Stimulated activated CD4-positive, alpha-beta T cell treated with anti-CD3 and anti-CD28 coated beads, Interleukin-2, amount 100 ng/mL, for 24 hours (primary cell): ENCODE measurements around the gene SORL1.
A peak's percentile ranks its signal among the peaks of the same experiment; 100 is the strongest.
"Not testable (repeated sequence)": the region's sequence is repeated elsewhere in the genome, so short reads cannot be mapped to it uniquely, and the experiment has no call there.

ENCODE experiments used
- DNase-seq, 2 donors: peaks; one replicate each; pipeline ENCODE4 v3.0.0-alpha.2; 2020

Gene SORL1

DNA sequence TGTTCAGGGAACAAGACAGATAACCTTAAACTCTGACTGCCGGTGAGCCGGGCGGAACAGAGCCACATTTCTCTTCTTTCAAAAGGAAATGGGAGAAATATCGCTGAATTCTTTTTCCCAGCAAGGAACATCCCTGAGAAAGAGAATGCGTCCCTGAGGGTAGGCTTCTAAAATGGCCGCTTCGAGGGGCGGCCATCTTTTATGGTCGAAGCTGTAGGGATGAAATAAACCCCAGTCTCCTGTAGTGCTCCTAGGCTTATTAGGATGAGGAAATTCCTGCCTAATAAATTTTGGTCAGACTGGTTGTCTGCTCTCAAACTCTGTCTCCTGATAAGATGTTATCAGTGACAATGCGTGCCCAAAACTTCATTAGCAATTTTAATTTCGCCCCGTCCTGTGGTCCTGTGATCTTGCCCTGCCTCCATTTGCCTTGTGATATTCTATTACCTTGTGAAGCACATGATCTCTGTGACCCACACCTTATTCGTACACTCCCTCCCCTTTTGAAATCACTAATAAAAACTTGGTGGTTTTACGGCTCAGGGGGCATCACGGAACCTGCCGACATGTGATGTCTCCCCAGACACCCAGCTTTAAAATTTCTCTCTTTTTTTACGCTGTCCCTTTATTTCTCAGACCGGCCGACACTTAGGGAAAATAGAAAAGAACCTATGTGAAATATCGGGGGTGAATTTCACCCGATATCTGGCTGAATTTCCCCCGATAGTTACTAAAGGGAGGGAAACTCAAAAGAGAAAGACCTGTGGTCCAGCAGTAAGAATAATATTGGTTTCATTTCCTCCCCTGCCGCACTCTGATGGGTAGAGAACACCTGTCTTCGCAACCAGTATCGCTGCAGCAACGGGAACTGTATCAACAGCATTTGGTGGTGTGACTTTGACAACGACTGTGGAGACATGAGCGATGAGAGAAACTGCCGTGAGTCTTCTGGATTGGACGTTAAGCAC, 117.5 kb downstream of the SORL1 start:
- not testable (repeated sequence) for DNase-seq

DNA sequence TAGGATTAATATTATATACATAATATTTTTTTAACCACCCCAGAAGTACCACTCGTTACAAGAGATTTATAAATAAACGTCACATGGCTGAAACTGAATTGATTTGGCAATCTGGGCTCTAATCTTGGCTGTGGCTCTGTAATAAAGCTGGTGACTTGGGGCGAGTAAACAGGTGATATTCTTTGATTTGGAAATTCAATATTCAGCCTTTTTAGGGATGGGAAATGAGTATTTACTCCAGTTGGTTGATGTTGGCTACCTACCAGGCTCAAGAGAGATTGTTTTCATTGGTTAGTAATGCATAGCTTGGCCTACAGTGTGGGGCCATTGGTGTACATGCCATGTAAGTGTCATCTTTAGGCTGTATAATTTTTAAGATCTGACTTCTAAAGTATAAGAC, 118.3 kb downstream of the SORL1 start:
- DNase-seq: no peak

DNA sequence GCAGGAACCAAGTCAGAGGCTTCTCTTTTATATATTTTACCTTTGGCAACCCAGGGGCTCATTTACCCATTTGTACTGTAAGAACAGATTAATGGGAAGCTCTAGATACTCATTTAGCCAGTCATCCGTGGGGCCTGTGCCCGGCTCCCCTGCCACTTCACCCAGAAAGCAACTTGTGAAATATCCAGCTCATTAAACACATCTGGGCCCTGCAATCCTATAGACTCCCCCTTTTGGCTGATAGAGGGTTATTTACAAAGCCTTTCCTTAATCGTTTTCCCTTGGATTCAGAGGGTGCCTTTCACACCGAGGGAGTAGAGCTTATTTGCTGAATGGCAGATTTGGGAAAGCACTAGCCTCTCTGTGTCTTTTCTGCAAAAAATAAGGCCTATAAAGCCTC, 119.4 kb downstream of the SORL1 start:
- DNase-seq: no peak

DNA sequence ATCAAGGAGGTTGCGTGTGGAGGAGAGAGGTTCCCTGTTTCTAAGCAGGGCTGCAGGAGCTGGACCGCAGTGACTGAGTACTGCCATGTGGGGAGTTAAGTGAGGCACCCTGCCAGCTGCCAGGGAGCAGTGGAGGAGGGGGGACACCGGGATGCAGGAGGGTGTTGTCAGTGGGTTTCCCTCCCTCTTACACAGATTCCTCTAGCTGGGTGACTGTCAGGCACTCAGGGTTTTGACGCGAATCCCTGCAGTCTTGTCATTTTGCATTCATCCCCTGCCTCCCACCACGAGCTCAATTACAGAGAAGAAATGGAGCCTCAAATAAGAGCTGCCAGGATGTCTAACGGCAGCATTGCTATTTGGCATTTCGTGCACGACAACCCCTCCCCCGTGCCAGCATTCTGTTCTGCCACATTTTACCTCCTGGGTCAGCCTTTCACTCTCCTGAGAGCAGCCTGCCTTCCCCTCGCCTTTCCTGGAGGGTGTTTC, 120.5 kb downstream of the SORL1 start:
- DNase-seq: no peak

DNA sequence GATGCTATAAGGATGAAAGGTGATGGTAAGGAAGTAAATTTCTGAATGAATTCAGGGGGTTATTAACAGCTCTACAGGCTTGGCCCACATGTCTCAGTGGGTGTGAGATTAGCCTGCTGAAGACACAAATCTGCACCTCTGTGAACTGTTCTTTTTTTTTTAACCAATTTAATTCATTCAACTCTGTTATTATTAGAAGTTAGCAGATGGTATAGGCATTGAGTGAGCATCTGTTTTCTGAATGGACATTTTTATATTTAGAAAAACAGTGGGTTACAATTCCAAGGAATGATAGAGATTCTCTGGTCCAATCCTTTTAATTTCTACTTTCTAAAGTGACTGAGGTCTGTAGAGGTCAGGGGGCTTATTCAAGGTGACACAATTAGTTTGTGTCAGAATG, 122.7 kb downstream of the SORL1 start:
- no peak for DNase-seq

DNA sequence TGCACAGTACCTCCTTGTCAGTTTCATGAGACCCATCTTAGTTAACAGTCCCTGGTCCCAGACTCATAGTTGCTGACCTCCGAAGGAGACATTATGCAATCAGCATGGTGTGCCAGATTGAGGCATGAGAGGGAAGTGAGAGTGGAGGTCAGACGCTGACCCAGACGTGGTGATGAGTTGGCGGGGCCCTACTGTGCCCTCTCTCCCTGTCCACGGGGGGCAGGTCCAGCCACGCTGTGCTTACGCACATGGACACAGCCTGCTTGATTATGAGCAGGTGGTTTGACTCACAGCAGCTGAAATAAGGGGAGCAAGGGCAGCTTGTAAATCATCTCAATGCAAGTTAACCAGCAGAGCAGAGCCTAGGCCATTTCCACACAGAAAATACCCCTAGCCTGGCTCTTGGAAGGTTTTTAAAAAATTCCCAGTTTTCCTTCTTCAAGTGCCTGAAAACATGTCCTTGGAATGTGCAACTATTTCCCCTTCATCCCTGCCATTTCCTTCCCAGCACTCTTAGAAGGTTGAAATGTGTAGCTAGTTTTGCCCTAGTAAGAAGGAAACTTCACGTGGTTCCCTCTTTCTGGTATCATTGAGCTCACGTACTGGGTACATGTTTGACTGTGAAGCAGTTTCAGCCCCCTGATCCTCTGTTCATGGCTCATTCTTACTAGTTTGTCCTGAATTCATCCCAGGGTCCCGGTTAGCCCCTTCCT, 123.3 kb downstream of the SORL1 start:
- DNase-seq: no peak

DNA sequence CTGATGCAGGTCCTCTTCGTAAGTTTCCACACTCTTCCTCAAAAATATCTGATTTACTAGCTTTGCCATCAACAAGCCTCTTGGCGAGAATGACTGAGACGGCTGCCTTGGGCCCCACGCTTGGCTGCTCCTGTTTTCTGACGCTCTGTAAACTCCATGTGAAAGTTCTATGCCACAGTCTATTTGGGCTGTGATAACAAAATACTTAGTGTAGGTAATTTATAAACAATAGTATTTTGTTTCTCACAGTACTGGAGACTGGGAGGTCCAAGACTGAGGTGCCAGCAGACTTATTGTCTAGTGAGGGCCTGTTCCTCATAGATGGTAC, 123.8 kb downstream of the SORL1 start:
- DNase-seq: no peak

DNA sequence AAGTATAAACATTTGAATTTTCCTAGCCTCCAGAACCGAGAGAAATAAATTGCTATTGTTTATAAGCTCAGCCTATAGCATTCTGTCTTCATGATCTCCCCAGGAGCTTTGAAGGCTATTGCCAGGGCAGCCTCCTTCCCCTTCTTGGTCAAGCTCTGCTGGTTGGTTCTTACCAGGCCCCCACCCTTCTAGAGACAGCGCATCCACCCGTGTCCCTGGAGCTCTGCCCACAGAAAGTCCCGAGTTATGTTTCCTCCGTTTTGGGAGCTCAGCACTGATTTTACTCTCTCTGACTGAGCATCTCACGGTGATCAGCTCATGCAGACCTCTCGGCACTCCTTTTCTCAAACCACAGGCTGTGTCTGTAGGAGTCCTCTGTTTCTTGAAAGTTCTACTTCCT, 124.4 kb downstream of the SORL1 start:
- no peak for DNase-seq

DNA sequence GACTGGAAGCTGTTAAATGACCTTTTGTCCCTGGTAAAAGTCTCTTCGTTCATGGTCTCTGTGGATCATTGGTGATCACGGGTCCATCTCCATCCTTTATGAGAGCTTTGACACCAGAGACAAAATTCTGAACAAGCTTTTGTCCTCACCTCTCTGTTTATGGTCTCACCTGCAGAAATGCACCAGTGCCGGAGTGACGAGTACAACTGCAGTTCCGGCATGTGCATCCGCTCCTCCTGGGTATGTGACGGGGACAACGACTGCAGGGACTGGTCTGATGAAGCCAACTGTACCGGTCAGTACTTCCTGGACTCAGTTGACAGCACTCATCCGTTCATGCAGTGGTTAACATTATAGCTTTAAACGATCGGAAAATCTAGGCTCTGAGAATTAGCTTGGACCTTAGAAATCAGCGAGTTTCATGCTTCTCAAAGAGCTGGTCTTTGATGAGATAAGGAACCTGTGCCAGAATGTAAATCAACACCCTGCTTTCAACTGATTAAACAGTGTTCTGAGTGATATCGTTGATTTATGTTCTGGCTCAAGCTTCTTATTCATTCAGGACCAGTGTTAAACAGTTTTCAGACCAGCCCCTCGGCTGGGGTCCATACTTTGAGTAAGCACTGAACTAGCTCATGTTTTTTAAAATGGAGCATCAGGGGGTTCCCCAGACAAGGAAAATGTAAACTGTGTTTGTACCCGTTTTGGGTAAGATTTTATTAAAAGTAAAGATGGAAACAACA, 125.2 kb downstream of the SORL1 start:
- DNase-seq: no peak

DNA sequence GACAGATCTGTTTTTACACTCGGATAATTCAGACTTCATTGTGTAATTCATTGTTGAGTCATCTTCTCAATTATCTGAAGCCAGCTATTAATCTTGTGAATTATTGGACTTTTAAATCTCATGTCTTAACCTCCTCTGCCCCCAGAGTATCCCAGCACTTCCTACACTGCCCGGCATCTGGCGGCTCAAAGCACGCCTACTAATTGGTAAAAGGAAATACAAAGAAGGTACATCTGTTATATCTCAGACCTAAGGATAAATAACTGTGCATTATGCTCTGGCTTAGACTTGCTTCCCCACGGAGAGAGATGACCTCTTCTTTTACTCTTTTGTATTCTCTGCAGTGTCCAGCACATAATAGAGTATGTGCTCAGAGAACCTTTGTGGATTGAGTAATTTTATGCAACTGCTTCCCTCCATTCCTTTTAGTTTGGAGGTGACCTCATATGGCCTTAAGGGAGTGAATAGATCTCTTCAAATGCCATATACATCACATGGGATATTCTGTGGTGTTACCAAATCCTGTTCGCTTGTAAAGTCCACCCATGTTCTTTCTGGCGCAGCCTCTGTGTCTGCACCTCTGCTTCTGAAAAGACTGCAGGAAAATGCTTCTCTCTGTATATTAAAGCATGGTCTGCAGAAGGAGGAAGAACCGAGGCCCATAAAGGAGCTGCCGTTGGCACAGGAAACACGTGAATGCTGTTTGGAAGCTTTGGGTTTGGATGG, 126.3 kb downstream of the SORL1 start:
- DNase-seq: no peak

DNA sequence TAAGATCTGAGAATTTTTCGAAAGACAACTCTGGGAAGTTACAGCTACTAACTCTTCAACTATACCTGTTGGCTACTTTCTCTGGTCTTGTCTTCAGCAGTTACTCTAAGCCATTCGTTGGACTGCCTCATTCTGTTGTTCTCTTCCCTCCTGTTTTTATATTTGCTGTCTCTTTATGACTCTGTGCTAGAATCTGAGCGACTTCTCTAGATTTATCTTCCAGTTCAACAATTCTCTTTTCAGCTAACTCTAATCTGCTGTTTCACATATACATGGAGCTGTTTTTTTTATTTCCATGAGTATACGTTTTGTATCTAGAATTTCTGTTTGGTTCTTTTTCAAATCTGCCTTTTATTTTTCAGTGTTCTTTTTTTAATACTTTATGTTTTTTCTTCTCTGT, 128.0 kb downstream of the SORL1 start:
- no peak for DNase-seq

DNA sequence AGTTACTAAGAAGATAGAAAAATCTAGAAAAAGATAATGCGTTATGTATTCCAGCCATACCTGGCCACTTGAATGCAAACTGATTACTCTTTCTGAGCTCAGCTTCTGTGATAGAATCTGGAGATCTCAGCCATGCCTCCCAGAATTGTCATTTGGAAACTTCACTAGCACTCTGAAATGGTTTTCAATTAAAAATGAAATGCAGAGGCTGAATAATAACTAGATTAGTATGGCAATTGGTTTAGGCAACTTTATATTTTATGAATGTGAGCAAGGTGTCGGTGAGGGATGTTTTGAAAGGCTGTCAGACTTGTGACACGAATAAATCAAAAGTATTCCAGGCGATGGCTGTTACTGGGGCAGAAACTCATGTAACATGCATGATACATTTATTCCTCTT, 129.5 kb downstream of the SORL1 start:
- DNase-seq: no peak

DNA sequence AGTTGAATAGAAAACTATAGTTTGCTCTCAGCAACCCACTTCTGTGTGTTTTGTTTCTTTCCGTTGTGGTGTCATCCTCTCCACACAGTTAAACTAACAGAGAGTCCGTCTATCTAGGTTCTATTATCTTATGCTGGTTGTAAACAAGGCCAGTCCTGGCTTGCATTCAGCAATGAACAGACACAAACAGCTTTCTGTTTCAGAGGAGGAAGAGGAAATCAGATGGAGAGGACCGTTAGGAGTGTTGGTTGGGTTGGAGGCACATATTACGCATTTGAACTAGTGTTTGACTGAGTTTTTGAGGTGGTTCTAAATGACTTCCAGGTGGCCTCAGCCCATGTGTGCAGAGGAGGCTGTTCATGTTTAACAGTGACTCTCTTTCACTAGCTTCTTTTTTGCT, 130.2 kb downstream of the SORL1 start:
- no peak for DNase-seq

DNA sequence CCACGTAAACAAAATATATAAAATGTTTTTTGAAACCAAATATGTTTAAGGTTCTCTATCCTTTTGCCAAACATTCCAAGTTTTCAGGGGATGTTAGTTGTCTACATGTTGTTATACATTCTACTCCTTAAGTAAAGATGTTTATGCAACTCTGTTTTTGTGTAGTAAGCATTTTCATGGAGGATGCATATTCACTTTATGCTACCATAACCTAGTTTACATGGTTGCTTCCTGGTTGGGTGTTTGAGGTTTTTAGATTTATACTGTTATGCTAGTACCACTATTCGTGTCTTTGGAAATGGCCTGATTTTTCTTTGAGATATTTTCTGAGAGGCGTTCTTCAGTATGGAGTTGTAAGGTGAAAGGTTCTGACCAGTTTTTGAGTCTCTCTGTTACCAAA, 131.7 kb downstream of the SORL1 start:
- DNase-seq: no peak

DNA sequence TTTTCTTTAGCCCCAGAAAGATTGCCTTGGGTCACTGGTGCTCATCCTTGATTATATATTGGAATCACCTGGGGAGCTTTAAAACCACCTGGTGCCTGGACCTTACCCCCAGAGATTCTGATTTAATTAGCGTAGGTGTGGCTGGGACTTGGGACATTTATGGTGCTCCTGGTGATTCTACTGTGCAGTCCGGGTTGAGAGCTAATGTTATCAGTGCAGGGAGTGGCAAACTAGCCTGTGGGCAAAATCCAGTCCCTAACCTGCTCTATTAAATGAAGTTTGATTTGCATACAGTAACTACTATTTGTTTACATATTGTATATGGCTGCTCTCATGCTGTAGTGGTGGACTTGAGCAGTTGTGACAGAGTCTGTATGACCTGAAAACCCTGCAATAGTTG, 134.6 kb downstream of the SORL1 start:
- no peak for DNase-seq

DNA sequence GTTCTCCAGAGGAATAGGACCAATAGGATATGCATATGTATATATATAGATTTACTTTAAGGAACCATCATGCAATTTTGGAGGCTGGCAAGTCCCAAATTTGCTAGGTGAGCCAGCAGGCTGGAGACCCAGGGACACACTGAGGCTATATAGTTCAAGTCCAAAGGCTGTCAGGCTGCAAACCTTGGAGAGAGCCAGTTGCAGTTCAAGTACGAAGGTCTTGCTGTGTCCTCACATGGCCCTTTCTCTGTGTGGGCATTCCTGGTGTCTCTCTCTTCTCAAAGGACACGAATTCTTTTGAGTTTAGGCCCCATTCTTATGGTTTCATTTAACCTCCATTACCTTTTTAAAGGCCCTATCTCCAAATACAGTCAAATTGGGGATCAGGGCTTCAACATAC, 135.1 kb downstream of the SORL1 start:
- no peak for DNase-seq

DNA sequence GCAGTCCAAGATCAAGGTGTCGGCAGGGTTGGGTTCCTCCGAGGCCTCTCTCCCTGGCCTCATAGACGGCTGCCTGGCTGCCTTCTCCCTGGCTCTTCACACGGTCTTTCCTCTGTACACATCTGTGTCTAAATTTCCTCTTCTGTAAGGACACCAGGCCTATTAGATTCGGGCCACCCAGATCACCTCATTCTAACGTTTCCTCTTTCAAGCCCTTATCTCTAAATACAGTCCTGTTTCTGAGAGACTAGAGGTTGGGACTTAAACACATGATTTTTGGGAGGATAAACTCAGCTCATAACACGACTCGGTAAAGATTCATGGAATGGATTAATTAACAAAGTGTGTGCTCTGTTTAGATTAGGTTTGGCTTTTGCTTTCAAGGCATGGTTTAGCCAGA, 136.6 kb downstream of the SORL1 start:
- no peak for DNase-seq

DNA sequence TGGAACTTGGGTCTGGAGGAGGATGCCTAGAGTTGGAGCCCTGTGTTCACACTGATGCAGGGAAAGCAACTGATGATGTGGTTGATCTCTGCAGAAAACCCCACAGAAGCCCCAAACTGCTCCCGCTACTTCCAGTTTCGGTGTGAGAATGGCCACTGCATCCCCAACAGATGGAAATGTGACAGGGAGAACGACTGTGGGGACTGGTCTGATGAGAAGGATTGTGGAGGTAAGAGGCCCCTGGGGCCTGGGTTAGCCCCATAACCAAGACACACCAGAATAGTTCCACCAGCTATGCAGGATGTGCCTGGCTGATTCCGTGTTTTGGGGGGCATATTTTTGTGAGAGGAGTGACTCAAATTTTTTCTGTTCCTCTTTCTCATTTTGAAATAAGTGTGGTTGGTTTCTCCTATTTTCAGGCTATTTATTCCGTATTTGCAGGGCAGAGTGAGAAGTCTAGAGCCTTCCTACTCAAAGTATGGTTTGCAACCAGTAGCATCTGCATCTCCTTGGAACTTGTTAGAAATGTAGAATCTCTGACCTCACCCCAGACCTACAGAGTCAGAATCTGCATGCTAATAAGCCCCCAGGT, 137.9 kb downstream of the SORL1 start:
- peak in 1 of 2 donors; percentile 22 for DNase-seq

DNA sequence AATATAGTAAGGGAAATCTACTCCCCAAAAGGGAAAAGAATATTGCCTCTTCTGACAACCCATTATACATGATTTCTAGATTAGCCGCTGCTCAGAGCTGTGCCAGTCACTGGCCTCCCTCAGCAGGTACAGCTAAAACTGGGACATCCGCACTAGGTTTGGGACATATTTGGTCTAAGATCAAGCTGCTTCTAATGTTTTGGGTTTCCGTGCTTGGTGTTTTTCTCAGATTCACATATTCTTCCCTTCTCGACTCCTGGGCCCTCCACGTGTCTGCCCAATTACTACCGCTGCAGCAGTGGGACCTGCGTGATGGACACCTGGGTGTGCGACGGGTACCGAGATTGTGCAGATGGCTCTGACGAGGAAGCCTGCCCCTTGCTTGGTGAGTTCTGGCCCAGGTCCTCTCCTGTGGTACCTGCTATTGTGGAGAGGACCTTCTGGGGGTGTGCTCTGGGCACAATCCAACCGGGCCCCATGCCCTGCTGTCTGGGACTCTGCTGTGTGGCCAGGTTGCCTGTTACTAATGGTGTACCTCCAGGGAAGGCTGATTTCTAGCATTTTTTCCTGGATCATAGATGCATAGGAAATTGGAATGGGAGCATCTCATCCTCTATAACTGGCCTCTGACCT, 138.8 kb downstream of the SORL1 start:
- DNase-seq: no peak

DNA sequence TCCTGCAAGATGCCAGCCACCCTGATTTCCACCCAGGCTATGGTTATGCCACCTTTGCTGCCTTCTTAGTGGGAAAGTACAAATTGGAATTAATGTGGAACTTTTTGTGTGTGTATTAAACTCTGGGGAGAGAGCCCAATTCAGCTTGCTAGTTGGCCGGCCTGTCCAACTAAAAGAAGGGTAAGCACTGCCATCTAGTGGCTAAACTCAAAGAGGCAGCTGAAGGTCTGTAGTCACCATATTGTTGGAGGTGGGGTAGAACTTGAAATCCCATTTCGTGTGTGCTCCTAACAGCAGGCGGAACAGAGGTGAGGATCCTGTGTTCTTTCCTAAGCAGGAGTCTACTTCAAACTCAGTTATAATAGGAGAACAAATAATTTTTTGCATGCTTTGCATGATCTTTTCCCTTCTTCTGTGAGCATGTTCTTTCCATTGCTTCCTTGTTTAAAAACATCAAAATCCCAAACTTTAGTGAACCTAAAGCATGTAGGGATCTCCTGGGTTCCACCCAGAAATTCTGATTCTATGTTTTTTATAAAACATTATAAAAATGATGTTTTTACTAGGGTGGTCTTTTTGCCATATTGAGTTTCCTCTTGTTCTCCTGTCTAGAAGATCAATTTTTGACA, 139.4 kb downstream of the SORL1 start:
- DNase-seq: peak; percentile 64 to 77

DNA sequence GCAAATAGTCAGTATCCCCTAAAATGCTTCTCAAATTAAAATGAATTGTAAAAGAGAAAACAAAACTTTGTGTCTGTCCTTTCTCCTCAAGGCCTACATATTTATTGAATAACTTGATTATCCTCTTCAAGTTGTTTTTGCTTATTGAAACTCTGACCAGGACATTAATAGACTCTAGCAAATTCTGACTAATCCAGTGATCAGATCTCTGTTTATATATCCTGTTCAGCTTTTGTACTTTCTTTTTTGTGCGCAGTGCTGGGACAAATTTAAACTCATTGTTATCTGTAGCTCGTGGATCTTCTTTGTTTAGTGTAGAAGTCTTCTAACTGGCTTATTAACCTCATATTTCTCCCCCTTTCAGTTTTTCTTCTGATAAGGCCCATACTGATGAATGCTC, 140.6 kb downstream of the SORL1 start:
- DNase-seq: no peak
